GM21723 (cell line): ENCODE measurements around the gene OPRL1.

ENCODE experiments used
- ATAC-seq: cut with Tn5 transposase; IDR thresholded peaks from one replicate; pipeline ENCODE4 v1.9.1; 2021; ENCODE audit warnings: mild to moderate bottlenecking, moderate library complexity; ENCODE audit not compliant: unreplicated experiment

Gene OPRL1

GRCh38 chr20:64041781-64042053, 38.2 kb upstream of the OPRL1 start:
- ATAC-seq, result no peak

DNA sequence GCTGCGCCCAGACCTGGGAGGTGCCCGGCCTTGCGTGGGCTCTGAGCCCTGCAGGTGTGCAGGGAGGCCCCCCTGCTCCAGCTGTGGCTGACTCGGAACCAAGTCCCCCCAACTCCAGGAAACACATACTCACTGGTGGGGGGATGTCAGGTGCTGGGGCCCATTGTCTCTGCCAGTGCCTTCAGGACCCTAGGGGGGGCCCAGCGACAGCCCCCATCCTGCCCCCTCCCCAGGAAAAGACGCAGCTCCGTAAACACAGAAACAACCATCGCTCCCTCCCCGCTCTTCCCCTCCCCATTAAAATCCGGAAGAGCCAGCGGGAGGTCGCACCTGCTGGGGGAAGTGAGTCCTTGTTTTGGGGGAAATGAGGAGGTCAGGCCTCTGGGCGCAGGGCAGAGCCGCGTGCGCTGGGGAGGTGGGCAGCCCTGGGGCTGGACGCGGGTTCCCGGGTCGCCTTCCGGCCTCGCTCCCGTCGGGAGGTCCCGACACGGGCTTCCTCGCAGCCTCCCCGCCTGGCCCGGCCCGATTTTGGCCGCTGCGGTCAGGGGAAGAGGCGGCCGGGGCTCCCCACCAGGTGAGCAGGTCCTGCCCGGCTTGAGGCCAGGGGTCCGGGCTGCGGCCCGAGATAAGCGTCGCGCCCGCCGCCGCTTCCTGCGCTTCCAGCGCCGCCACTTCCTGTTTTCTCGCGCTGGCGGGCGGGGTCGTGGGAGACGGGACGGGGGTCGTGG, 37.7 kb upstream of the OPRL1 start:
- no peak for ATAC-seq

DNA sequence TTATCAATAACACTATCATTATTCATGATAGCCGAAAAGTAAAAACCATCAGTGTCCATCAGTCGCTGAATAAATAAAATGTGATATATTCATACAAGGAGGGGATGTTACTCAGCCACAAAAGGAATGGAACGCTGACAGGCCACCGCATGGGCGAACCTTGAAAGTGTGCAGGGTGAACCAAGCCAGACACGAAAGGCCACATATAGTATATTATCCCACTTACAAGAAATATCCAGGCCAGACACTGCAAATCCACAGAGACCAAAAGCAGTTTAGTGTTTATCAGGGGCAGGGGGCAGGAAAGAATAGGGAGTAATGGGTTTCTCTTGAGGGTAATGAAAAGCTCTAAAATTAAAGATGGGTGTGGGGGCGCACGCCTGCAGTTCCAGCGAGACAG, 36.1 kb upstream of the OPRL1 start:
- no peak for ATAC-seq

GRCh38 chr20:64044484-64045247, 35.2 kb upstream of the OPRL1 start:
- ATAC-seq, result no peak

GRCh38 chr20:64045346-64046011, 34.4 kb upstream of the OPRL1 start:
- ATAC-seq, result no peak

GRCh38 chr20:64047046-64047389, 32.9 kb upstream of the OPRL1 start:
- no peak for ATAC-seq

- ATAC-seq, result no peak
Observed at GRCh38 chr20:64047968-64048401, 31.9 kb upstream of the OPRL1 start.

DNA sequence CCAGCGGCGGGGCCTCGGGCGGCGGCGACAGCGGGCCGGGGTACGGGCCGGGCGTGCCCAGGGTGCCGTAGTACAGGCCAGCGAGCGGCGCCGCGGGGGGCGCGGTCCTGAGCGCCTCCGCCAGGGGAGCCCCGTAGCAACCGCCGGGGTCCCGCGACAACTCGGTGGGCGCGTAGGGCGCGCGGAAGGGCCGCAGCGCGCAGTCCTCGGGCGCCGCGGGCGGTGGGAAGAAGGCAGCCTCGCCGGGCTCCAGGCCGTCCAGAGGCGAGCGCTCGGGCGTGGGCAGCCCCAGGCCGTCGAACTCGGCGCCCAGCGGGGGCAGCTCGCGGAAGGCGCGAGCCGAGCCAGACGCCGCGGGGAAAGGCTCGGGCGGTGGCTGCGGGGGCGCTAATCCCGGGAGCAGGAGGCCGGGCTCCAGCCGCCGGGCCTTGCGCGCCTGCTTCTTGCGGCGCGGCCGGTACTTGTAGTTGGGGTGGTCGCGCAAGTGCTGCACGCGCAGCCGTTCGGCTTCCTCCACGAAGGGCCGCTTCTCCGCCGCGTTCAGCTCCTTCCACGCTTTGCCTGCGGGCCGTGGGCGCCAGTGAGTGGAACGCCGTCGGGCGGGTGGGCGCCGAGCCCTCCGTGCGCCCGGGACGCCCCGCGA, 31.4 kb upstream of the OPRL1 start:
- no peak for ATAC-seq

GRCh38 chr20:64049060-64049877, 30.6 kb upstream of the OPRL1 start, which contains the start of gene SOX18:
TSS of gene SOX18 (minus strand) at chr20:64049639. CDS start at chr20:64049516, 123 bp downstream.
- no peak for ATAC-seq

DNA sequence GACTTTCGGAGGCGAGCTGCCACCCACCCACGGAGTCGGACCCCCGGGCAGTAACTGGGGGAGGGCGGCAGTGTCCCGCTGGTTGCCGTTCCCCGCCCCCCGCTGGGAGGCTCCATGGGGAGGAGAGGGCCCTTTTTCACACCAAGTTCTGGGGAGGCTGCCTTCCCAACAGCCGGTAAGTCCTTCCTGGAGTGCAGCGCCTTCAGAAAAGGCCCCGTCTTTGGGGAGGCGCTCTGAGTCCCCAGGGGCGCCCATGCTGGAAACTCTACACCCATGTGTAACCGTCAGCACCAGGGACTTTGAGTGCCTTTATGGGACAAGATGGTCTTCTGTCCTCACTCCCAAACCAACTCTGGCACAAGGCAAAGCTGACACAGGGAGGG, 30.0 kb upstream of the OPRL1 start:
- no peak for ATAC-seq

GRCh38 chr20:64050261-64051032, 29.4 kb upstream of the OPRL1 start:
- no peak for ATAC-seq

GRCh38 chr20:64051033-64051452, 28.8 kb upstream of the OPRL1 start:
- no peak for ATAC-seq

GRCh38 chr20:64051561-64052325, 28.1 kb upstream of the OPRL1 start:
- ATAC-seq, result no peak

- ATAC-seq, result no peak
Observed at GRCh38 chr20:64052326-64052722, 27.6 kb upstream of the OPRL1 start.

DNA sequence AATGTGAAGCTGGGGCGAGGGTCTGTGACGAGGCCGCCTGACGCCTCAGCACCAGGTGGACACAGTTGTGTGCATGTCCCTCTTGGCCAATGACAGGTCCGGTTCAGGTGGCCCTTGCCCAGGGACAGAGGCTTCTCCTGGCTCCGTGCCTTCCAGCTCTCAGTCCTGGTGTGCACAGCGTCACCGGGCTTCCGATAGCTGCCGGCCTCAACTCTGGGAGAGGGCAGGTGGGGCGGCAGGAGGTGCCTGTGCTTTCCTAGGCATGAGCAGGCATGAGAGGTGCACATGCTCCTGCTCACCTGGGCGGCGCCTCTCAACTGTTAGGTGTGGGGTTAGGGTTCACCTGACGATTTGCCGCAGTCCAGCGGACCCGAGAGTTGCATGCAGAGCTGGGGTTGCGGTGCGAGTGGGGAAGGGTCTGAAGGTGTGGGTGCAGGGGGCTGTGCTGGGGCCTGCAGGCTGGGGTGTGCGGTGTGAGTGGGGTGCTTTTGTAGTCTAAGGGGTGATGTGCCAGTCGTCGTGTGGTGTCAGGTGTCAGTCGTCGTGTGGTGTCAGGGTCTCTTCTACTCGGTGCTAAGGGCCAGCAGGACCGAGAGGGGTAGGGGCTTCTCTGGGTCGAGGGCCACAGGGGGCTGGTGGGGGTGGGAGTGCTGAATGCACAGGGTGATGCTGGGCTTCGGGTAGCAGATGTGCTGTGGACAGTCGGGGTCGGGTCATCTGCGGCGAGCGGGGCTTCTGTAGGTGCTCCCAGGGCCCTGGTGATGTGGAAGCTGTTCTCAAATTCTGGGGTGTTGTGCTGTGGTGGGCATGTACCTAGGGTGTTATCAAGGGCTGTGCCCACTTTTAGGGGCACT, 26.7 kb upstream of the OPRL1 start:
- ATAC-seq, result no peak

- no peak for ATAC-seq
Observed at GRCh38 chr20:64053841-64054661, 25.8 kb upstream of the OPRL1 start.

DNA sequence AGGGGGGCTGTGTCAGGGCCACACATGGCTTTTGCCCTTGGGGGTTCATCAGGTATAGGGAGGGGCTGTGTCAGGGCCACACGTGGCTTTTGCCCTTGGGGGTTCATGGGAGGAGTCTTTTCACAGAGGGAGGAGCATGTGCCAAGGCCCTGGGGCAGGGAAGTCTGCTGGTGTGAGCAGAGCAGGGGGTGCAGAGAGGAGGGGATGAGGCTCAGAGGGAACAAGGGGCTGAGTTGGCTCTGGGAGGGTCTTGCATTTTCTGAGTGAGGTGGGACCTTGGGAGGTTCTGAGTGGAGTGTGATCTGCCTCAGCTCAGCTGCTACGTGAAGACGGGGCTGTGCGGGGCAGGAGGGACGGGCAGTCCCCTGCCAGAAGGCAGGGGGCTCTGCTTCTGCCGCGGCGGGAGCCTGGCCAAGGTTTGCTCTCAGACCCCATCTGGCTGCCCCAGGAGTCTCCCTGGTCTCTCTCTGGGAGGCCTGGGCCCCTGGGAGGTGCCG, 24.4 kb upstream of the OPRL1 start:
- ATAC-seq, result no peak
